Lower lobe of right lung (tissue), 2 donors: ENCODE data around the gene RRAS. TPM values are rescaled to one million over a fixed set of nuclear protein-coding genes. Genes with fewer than 3 reads are reported as not detected.

Experiments used
- ATAC-seq, 2 donors: fragments of 200-7000 bp; cut with Tn5 transposase; one replicate each; pipeline ENCODE4 v1.9.1; 2020 to 2022; ENCODE audit warnings: mild to moderate bottlenecking in 2 of 2, moderate library complexity in 2 of 2
- DNase-seq: peaks from one replicate; pipeline ENCODE4 v3.0.0-alpha.2; 2020
- H3K27ac ChIP-seq: fragments of 200-600 bp; one replicate; pipeline ENCODE4 v1.8.0; 2022
- H3K27me3 ChIP-seq: fragments of 200-600 bp; one replicate; pipeline ENCODE4 v1.8.0; 2022; ENCODE audit warnings: low read depth
- H3K36me3 ChIP-seq: fragments of 200-600 bp; one replicate; pipeline ENCODE4 v1.8.0; 2022; ENCODE audit warnings: mild to moderate bottlenecking
- H3K4me1 ChIP-seq: fragments of 200-600 bp; one replicate; pipeline ENCODE4 v1.8.0; 2022
- H3K4me3 ChIP-seq: fragments of 200-600 bp; one replicate; pipeline ENCODE4 v1.8.0; 2022; ENCODE audit warnings: mild to moderate bottlenecking
- H3K9me3 ChIP-seq: fragments of 200-600 bp; one replicate; pipeline ENCODE4 v1.8.0; 2022
- CTCF ChIP-seq: fragments of 200-600 bp; IDR thresholded peaks from one replicate; pipeline ENCODE4 v1.8.0; 2022; ENCODE audit warnings: antibody characterized with exemption, mild to moderate bottlenecking
- intact Hi-C: fragments of 100-400 bp; cut with DNase I; formaldehyde crosslinking; loops from one replicate; pipeline ENCODE4 v1.11.0; 2022
- total RNA-seq: library from RNA; stranded (reverse); fragmentation: NEBNext Ultra II Directional; extraction: Animal tissue kit (Norgen Biotek cat#: 25700); gene quantifications from one replicate; pipeline ENCODE4 v1.2.1, GENCODE V29; 2021
- donor health status: DM: no; HTN: yes; CAD: no; lungs with severe emphysema.

RRAS gene
- total RNA-seq, 1 donor from 2014 or later: 114 TPM

GRCh38 chr19:49646586-49646985 is 6.6 kb upstream of the RRAS start:
- Histone ChIP-seq H3K9me3 (no peaks in the 10 kb centered on the region), H3K27ac (no peak overlapping the region), H3K4me3 (no peak overlapping the region), H3K4me1 (peaks cover 25% of the 10 kb centered on the region), H3K27me3 (no peaks in the 10 kb centered on the region), H3K36me3 (peaks cover 62% of the 10 kb centered on the region)
- ATAC-seq (no peak), DNase-seq (no peak)
- no peak for TF ChIP-seq CTCF
- intact Hi-C loops: no loop called here

- peaks cover 30% of the 10 kb centered on the region for H3K4me1 ChIP-seq
- peaks cover 57% of the 10 kb centered on the region for H3K36me3 ChIP-seq
- ATAC-seq (no peak), DNase-seq (no peak)
- intact Hi-C loops: no loop called here
- no peaks in the 10 kb centered on the region for H3K9me3 ChIP-seq
- H3K27ac ChIP-seq: no peak overlapping the region
- no peak overlapping the region for H3K4me3 ChIP-seq
- no peak for TF ChIP-seq CTCF
- H3K27me3 ChIP-seq: no peaks in the 10 kb centered on the region
Observed at GRCh38 chr19:49645995-49646394, 6.1 kb upstream of the RRAS start.

- no peak overlapping the region for H3K27ac ChIP-seq
- ATAC-seq (no peak), DNase-seq (no peak)
- peaks cover 56% of the 10 kb centered on the region for H3K36me3 ChIP-seq
- H3K9me3 ChIP-seq: no peaks in the 10 kb centered on the region
- TF ChIP-seq CTCF: no peak
- H3K27me3 ChIP-seq: no peaks in the 10 kb centered on the region
- intact Hi-C loops: no loop called here
- peaks cover 32% of the 10 kb centered on the region for H3K4me1 ChIP-seq
- H3K4me3 ChIP-seq: no peak overlapping the region
Observed at GRCh38 chr19:49645592-49645991, 5.6 kb upstream of the RRAS start.

GRCh38 chr19:49643466-49643865 is 3.5 kb upstream of the RRAS start:
- no peak overlapping the region for H3K4me3 ChIP-seq
- no peak overlapping the region for H3K27ac ChIP-seq
- no peaks in the 10 kb centered on the region for H3K9me3 ChIP-seq
- H3K36me3 ChIP-seq: peaks cover 35% of the 10 kb centered on the region
- no peak for TF ChIP-seq CTCF
- peaks cover 40% of the 10 kb centered on the region for H3K4me1 ChIP-seq
- intact Hi-C loops: no loop called here
- no peak for ATAC-seq
- DNase-seq: no peak
- no peaks in the 10 kb centered on the region for H3K27me3 ChIP-seq

- DNase-seq (no peak), ATAC-seq (no peak)
- intact Hi-C loops: no loop called here
- Histone ChIP-seq H3K27me3 (no peaks in the 10 kb centered on the region), H3K36me3 (peaks cover 26% of the 10 kb centered on the region), H3K27ac (peak overlapping the region; percentile 99), H3K4me1 (peaks cover 44% of the 10 kb centered on the region), H3K4me3 (peak overlapping the region; percentile 94), H3K9me3 (no peaks in the 10 kb centered on the region)
- TF ChIP-seq CTCF: no peak
Observed at GRCh38 chr19:49642492-49643035, 2.6 kb upstream of the RRAS start.
